Measurements from ENCODE around the gene PACRG.

PACRG gene

GRCh38 chr6:162873537-162873936 is 145.8 kb downstream of the PACRG start:
- no peak overlapping the region for H3K4me3 ChIP-seq
- no peak overlapping the region for H3K9ac ChIP-seq
- peaks cover 6% of the 10 kb centered on the region; the same call in 1 of the 2 replicates for H3K27me3 ChIP-seq
- H3K4me2 ChIP-seq = no peak overlapping the region
- no peak overlapping the region for H3K27ac ChIP-seq
- no peaks in the 10 kb centered on the region for H3K4me1 ChIP-seq
- H4K20me1 ChIP-seq = no peaks in the 10 kb centered on the region
- no peak for TF ChIP-seq Cebpa-rat (IDR thresholded peaks at IDR 0.05)
- no peaks in the 10 kb centered on the region for H3K36me3 ChIP-seq
- peaks cover 6% of the 10 kb centered on the region; the same call in 1 of the 2 replicates for H3K9me3 ChIP-seq

- Histone ChIP-seq H3K27ac (no peak overlapping the region), H3K4me1 (no peaks in the 10 kb centered on the region), H3K4me2 (no peak overlapping the region), H3K36me3 (no peaks in the 10 kb centered on the region), H3K27me3 (no peaks in the 10 kb centered on the region), H3K9me3 (peaks cover 6% of the 10 kb centered on the region; the same call in 1 of the 2 replicates), H3K9ac (no peak overlapping the region), H4K20me1 (no peaks in the 10 kb centered on the region), H3K4me3 (no peak overlapping the region)
- no peak for TF ChIP-seq Cebpa-rat (IDR thresholded peaks at IDR 0.05)
Measured at GRCh38 chr6:162875070-162875469, 147.3 kb downstream of the PACRG start.

GRCh38 chr6:162882801-162883481 is 155.2 kb downstream of the PACRG start:
- Histone ChIP-seq H3K36me3 (no peaks in the 10 kb centered on the region), H3K27ac (no peak overlapping the region)
- no peak for TF ChIP-seq Cebpa-rat (IDR thresholded peaks at IDR 0.05)

GRCh38 chr6:162887981-162888689 is 160.4 kb downstream of the PACRG start:
- Histone ChIP-seq H4K20me1 (no peaks in the 10 kb centered on the region), H3K4me1 (no peaks in the 10 kb centered on the region), H3K9ac (no peak overlapping the region), H3K9me3 (no peaks in the 10 kb centered on the region), H3K27me3 (no peaks in the 10 kb centered on the region), H3K4me3 (no peak overlapping the region), H3K4me2 (no peak overlapping the region), H3K27ac (no peak overlapping the region), H3K36me3 (no peaks in the 10 kb centered on the region)
- no peak for TF ChIP-seq Cebpa-rat (IDR thresholded peaks at IDR 0.05)

More at GRCh38 chr6:162882801-162883481, 155.2 kb downstream of the PACRG start:
- H3K4me3 ChIP-seq = no peak overlapping the region
- no peak overlapping the region for H3K9ac ChIP-seq
- H3K27me3 ChIP-seq = no peaks in the 10 kb centered on the region
- no peaks in the 10 kb centered on the region for H4K20me1 ChIP-seq
- H3K4me1 ChIP-seq = no peaks in the 10 kb centered on the region
- H3K9me3 ChIP-seq = no peaks in the 10 kb centered on the region
- no peak overlapping the region for H3K4me2 ChIP-seq

- no peak for TF ChIP-seq Cebpa-rat (IDR thresholded peaks at IDR 0.05)
- Histone ChIP-seq H3K27ac (no peak overlapping the region), H3K4me1 (no peaks in the 10 kb centered on the region), H3K4me3 (no peak overlapping the region), H3K9me3 (no peaks in the 10 kb centered on the region), H3K27me3 (no peaks in the 10 kb centered on the region), H3K36me3 (no peaks in the 10 kb centered on the region), H3K4me2 (no peak overlapping the region), H3K9ac (no peak overlapping the region), H4K20me1 (no peaks in the 10 kb centered on the region)
Measured at GRCh38 chr6:162889303-162889702, 161.5 kb downstream of the PACRG start.

- Histone ChIP-seq H3K4me2 (no peak overlapping the region), H3K4me1 (no peaks in the 10 kb centered on the region), H3K4me3 (no peak overlapping the region), H3K9me3 (no peaks in the 10 kb centered on the region), H3K27me3 (no peaks in the 10 kb centered on the region), H3K9ac (no peak overlapping the region), H3K36me3 (no peaks in the 10 kb centered on the region), H3K27ac (no peak overlapping the region), H4K20me1 (no peaks in the 10 kb centered on the region)
- no peak for TF ChIP-seq Cebpa-rat (IDR thresholded peaks at IDR 0.05)
Measured at GRCh38 chr6:162898011-162898410, 170.2 kb downstream of the PACRG start.

- Histone ChIP-seq H3K27ac (no peak overlapping the region), H3K4me3 (no peak overlapping the region), H3K27me3 (no peaks in the 10 kb centered on the region), H3K36me3 (no peaks in the 10 kb centered on the region), H4K20me1 (no peaks in the 10 kb centered on the region), H3K4me1 (no peaks in the 10 kb centered on the region), H3K4me2 (no peak overlapping the region), H3K9ac (no peak overlapping the region), H3K9me3 (no peaks in the 10 kb centered on the region)
- TF ChIP-seq Cebpa-rat (IDR thresholded peaks at IDR 0.05) = no peak
Measured at GRCh38 chr6:162899148-162899547, 171.4 kb downstream of the PACRG start.

- no peak for TF ChIP-seq Cebpa-rat (IDR thresholded peaks at IDR 0.05)
- no peaks in the 10 kb centered on the region for H3K27me3 ChIP-seq
- no peaks in the 10 kb centered on the region for H3K36me3 ChIP-seq
- H3K27ac ChIP-seq = no peak overlapping the region
- H3K4me1 ChIP-seq = no peaks in the 10 kb centered on the region
- no peaks in the 10 kb centered on the region for H3K9me3 ChIP-seq
- no peaks in the 10 kb centered on the region for H4K20me1 ChIP-seq
- no peak overlapping the region for H3K9ac ChIP-seq
- no peak overlapping the region for H3K4me3 ChIP-seq
- H3K4me2 ChIP-seq = no peak overlapping the region
Measured at GRCh38 chr6:162900503-162900902, 172.7 kb downstream of the PACRG start.

- Histone ChIP-seq H3K27me3 (no peaks in the 10 kb centered on the region), H3K4me2 (no peak overlapping the region), H3K4me3 (no peak overlapping the region), H3K4me1 (no peaks in the 10 kb centered on the region), H3K9me3 (no peaks in the 10 kb centered on the region), H3K9ac (no peak overlapping the region), H3K27ac (no peak overlapping the region), H4K20me1 (no peaks in the 10 kb centered on the region), H3K36me3 (no peaks in the 10 kb centered on the region)
- no peak for TF ChIP-seq Cebpa-rat (IDR thresholded peaks at IDR 0.05)
Measured at GRCh38 chr6:162904069-162904663, 176.4 kb downstream of the PACRG start.

GRCh38 chr6:162906479-162906878 is 178.7 kb downstream of the PACRG start:
- Histone ChIP-seq H3K9ac (no peak overlapping the region), H3K27ac (no peak overlapping the region)
- TF ChIP-seq Cebpa-rat (IDR thresholded peaks at IDR 0.05) = no peak

More at GRCh38 chr6:162906479-162906878, 178.7 kb downstream of the PACRG start:
- Histone ChIP-seq H4K20me1 (no peaks in the 10 kb centered on the region), H3K9me3 (no peaks in the 10 kb centered on the region), H3K4me3 (no peak overlapping the region), H3K4me1 (no peaks in the 10 kb centered on the region), H3K36me3 (no peaks in the 10 kb centered on the region), H3K27me3 (no peaks in the 10 kb centered on the region), H3K4me2 (no peak overlapping the region)

All from BLaER1 (cell line).